NCI-H82 treated with DMSO at 0.1 percent for 48 hours (cell line): ENCODE data around the gene EPG5.
"Not testable (repeated sequence)": the region's sequence is repeated elsewhere in the genome, so short reads cannot be mapped to it uniquely, and the experiment has no call there.

Source experiments
- DNase-seq: peaks from one replicate; lab custom pipeline; 2025; ENCODE audit not compliant: unreplicated experiment; lab: John Stamatoyannopoulos, UW

EPG5 gene

GRCh38 chr18:45871431-45872084, 95.6 kb downstream of the EPG5 start:
- DNase-seq = no peak

GRCh38 chr18:45870419-45870818, 96.7 kb downstream of the EPG5 start:
- DNase-seq = no peak

DNA sequence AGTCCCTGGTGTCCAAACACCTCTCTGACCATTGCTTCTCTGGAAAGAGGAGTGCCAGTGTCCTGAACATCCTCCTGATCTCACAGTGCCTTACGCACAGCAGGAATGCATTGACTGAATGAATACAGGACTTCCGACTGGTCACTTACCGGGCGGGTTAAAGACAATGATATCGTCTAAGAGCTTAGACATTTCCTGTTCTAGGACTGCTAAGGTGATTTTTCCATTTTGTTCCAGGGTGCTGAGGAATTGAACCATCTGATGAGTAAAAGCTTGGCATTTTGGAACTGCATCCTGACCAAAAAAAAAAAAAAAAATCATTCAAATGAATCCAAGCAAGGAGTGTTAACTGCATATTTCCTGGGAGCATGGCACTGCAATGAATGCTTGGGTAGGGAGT, 101.7 kb downstream of the EPG5 start:
- no peak for DNase-seq

GRCh38 chr18:45864081-45864480, 103.0 kb downstream of the EPG5 start:
- no peak for DNase-seq

GRCh38 chr18:45863469-45863868, 103.7 kb downstream of the EPG5 start:
- DNase-seq = no peak

DNA sequence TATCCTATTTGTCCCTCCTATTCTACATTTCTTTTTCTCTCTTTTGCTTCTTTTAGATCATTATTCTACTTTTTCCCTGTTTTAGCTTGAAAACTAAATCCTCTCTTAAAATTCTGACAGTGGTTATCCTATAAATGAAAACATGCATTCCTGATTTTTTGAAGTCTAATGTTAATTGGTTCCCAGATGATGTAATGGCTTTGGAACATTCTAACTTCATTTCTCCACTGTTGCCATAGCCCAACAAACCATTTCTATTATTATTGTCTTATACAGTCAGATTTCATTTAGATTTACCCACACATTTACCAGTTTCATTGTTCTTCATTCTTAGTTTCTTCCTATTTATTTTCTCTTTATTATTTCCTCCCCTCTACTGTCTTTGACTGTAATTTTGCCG, 105.2 kb downstream of the EPG5 start:
- no peak for DNase-seq

DNA sequence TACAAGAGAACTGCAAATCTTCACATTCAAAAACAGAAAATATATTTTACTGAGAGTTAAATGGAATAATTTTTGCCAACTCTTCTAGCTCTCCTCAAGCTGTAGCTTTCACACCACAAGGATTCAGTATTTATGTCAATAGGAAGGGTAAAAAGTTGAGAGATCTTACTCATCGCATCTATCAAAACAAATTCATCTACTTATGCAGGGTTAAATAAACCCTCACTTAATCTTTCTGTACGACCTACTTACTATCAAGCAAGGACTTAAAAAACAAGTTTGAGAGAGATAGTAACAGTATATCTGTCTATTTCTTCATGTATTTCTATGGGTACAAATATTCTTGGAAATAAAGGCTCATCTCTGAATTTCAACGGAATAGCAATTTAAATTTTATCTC, 106.2 kb downstream of the EPG5 start:
- DNase-seq = no peak

DNA sequence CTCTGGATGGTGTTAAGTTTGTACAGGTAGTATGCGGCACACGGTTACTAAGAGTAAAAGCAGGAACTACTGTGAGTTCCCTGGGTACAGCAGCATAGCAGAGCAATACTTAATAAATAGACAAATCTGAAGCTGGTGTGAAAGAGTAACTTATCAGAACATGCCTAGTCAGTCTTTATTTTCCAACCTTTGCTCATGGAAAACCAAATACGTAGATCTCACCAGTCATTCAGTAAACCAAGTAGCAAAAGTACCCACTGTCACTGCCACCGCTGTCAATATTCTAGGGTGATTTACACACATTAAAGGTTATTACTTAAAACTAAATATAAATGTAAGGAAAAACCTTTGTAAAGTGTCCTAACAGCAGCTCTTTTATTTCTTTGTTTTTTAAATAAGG, 106.6 kb downstream of the EPG5 start:
- no peak for DNase-seq

DNA sequence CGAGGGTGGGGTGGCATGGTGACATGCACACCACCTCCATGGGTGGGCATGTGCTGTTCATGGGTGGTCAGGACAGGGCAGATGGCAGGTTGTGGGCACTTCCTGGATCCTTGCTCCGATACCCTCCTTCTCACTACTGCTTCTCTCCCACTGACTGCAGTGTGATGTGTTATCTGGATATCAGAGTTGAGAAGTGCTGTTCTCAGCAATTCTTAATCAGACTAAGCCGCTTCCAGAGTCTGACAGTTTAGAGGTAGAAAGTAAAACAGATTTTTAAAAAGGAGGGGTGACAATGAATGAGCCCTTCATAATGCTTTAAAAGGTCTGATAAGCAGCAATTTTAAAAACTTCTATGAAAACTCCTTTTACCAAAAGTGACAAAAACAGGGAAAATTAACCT, 107.8 kb downstream of the EPG5 start:
- DNase-seq = no peak

- DNase-seq = no peak
Observed at GRCh38 chr18:45856531-45856930, 110.6 kb downstream of the EPG5 start.

- peak; percentile 49 for DNase-seq
Observed at GRCh38 chr18:45854036-45854586, 113.0 kb downstream of the EPG5 start.

DNA sequence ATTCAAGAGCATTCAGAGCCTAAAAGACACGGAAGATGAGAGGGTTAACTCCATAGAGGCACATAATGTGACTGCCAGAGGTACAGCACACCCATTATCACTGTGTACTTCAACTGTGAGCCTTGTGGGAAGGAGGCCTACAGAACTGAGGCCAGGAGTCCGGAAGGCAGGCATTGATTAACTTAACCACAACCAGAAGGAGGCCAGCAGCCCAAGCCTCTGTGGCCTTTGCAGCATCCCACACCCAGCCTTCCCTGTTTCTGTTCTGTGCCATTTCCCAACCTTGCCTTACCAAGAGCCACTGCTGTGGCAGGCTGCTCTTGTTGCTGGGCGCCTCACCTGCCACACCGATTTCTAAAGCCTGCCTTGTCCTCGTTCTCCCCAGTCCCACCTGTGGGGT, 114.5 kb downstream of the EPG5 start:
- no peak for DNase-seq

GRCh38 chr18:45851161-45851925, 115.8 kb downstream of the EPG5 start:
- DNase-seq = no peak

DNA sequence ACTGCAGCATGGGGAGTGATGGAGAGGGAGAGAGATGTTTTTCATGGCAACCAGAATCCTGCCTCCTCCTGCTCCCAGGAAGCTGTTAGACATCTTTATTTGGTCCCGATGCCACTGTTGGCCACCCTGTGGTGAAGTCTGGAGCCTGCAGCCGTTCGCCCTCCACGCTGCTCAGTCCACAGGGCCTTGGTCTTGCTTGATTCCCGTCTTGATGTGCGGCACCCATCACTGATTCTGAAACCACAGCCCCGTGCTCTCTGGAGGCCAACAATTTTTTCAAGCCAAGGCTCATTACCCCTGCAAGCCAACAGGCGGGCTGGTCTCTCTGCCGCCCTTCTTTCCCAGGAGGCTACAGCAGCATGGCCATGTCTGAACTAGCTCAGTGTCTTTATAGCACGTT, 117.1 kb downstream of the EPG5 start:
- no peak for DNase-seq

DNA sequence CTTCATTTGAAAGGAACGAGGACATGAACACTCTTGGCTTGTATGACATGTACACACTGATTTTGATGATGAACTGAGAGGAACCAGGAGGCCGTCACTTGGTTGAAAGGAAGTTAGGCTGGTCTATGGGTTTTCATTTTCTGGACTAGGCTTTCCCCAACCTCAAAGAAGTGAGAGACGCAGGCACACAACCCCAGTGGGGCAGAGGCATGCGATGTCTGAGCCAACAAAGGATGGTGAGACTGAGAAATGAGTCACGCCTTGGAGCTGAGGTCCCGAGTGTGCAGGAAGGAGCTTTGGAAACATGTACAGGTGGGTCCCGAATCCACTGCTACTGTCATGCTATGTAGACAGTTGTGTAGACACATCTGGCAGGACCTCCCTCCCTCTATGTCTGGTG, 117.6 kb downstream of the EPG5 start:
- DNase-seq = no peak

DNA sequence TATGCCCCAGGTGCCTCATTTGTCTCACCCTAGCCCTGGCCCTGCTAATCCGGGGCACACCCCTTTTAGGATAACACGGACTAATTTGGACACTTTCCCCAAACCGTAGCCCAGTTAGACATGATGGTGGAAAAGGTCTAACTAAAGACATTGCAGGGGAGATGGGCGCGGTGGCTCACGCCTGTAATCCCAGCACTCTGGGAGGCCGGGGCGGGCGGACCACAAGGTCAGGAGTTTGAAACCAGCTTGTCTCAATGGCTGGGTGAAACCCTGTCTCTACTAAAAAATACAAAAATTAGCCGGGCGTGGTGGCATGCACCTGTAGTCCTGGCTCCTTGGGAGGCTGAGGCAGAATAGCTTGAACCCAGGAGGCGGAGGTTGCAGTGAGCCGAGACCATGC, 118.5 kb downstream of the EPG5 start:
- not testable (repeated sequence) for DNase-seq

DNA sequence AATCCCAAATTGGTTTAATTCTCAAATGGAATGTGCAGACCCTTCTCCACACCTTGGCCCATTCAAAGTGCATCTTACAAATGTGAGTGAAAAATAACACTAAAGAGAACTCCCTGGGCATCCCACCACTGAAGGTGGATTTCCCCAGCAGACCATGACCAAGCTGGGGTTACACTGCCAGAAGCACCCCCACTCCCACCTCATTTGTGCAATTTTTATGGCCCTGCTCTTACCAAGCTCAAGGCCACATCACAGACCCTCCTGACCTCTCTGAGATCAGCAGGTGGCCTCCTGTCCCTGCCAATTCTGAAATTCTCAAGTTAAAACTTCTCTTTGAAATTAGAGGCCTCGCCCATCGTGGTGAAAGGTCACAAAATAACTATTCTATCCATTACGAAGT, 120.0 kb downstream of the EPG5 start:
- DNase-seq = no peak

DNA sequence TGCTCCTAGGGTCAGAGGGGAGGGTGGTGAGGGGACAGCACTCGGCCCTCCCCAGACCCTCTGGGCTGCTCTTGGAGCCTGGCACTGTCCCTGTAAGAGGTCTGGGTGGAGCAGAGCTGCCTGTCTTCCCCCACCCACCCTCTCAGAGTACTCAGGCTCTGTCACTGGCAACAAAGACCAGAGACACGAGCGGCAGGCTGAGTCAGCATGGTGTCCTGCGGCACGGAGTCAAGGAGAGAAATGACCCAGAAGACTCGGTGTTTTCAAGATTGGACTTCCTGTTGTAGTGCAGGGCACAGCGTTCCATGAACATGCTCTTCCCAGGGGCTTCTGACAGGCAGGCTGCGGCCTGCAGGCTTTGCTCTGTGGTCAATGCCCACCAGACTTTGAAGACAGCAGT, 121.7 kb downstream of the EPG5 start:
- DNase-seq = no peak

DNA sequence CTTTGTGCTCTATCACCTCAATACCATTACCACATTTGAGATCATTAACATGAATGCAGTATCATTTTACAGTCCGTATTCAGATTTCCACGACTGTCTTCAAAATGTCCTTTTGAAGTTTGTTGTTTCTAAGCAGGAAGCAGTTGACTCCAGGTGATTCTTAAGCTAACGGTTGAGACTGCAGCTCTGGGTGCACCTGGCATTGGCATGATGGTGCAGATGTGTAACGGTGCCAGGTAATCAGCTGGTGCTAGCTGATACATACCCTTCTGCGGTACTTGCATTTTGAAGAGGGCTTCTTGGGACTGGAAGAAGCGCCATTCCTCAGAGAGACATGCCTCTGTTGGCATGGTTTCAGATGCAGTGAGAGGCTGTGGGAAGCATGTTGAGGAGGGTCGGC, 122.2 kb downstream of the EPG5 start:
- no peak for DNase-seq

- DNase-seq = no peak
Observed at GRCh38 chr18:45843019-45843418, 124.1 kb downstream of the EPG5 start.

DNA sequence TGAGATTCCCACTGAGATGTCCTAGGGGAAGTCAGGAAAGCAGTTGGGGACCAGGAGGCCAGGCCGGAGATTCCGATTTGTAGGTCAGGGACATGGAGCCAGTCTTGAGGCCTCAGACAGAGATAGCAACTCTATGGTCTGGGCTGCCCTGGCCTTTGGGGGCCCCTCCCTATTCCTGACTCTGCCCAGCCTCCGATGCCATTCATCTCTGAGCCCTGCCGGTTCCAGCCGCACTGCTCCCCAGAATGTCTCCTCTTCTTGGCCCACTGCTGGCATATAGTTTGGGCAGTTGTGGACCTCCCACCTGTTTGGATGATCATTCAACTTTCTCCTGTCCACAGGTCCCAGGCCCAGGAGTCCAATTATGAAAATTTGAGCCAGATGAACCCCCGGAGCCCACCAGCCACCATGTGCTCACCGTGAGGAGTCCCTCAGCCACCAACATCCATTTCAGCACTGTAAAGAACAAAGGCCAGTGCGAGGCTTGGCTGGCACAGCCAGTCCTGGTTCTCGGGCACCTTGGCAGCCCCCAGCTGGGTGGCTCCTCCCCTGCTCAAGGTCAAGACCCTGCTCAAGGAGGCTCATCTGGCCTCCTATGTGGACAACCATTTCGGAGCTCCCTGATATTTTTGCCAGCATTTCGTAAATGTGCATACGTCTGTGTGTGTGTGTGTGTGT, 125.2 kb downstream of the EPG5 start:
- no peak for DNase-seq
